Activated CD4-positive, alpha-beta T cell treated with anti-CD3 and anti-CD28 coated beads, Interleukin-2, Interleukin-6, amounts not matched to agents 100 ng/mL and 50 ng/mL, durations not matched to agents 16 hours and 8 hours (primary cell): ENCODE results near the gene GABRD.

Experiments
- DNase-seq: peaks from one replicate; pipeline ENCODE4 v3.0.0-alpha.2; 2020

The GABRD gene

GRCh38 chr1:2079396-2080085 lies 60.4 kb downstream of the GABRD start:
- no peak for DNase-seq

GRCh38 chr1:2080140-2080539 lies 61.0 kb downstream of the GABRD start:
- DNase-seq: no peak
